Left colon (tissue), 2 donors: ENCODE results near the gene EDN2. TPM values are rescaled to one million over a fixed set of nuclear protein-coding genes. Genes with fewer than 3 reads are reported as not detected.

ENCODE experiments used
- ATAC-seq: fragments of 200-7000 bp; cut with Tn5 transposase; one replicate; pipeline ENCODE4 v1.9.1; 2020; ENCODE audit warnings: mild to moderate bottlenecking, moderate library complexity
- DNase-seq, 2 donors: peaks; one replicate each; pipeline ENCODE4 v3.0.0-alpha.2; 2020
- intact Hi-C, 2 donors: fragments of 100-400 bp; cut with DNase I in 1 of 2; cut with micrococcal nuclease in 1 of 2; formaldehyde crosslinking; loops; one replicate each; pipeline versions ENCODE4 v1.11.2 to v1.14.0; 2022; cut with DNase I, micrococcal nuclease
- total RNA-seq, 2 donors: library from RNA; stranded (reverse); fragmentation: NEBNext Ultra II Directional; extraction: Animal tissue kit (Norgen Biotek cat#: 25700); gene quantifications; one replicate each; pipeline ENCODE4 v1.2.1, GENCODE V29; 2021
- donor health status: DM: no; HTN: no; CAD: no.
- donor health status: DM: yes; HTN: yes; CAD: no.

Gene EDN2
- total RNA-seq, 2 donors from 2014 or later = 4.8 to 19.3 TPM

DNA sequence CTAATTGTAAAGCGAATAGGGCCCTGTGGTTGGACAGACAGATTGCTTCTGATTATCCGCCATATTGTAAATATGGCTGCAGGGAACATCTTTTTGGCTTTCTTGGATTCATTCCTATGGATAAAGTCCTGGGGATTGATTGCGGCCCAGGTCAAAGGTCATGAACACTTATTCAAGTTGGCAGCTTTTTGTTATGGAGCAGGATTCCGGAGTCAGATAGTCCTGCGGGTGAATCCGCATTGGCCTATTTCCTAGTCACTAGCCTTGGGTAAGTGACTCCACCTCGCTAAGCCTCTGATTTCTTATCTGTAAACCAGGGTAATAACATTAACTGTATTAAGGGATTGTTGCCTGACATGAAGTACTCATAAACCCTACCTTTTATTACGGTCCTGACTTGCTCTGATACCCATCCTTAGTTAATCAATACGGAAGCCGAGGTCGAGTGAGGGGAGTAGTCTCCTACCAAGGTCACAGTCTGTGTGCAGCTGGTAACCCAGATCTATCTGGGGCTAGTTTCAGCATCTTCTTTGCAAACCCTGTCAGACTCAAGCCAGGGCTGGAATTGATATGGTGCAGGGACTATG is 31.7 kb downstream of the EDN2 start:
- DNase-seq = no peak
- ATAC-seq = peak; percentile 61
- intact Hi-C loops = no loop called here

DNA sequence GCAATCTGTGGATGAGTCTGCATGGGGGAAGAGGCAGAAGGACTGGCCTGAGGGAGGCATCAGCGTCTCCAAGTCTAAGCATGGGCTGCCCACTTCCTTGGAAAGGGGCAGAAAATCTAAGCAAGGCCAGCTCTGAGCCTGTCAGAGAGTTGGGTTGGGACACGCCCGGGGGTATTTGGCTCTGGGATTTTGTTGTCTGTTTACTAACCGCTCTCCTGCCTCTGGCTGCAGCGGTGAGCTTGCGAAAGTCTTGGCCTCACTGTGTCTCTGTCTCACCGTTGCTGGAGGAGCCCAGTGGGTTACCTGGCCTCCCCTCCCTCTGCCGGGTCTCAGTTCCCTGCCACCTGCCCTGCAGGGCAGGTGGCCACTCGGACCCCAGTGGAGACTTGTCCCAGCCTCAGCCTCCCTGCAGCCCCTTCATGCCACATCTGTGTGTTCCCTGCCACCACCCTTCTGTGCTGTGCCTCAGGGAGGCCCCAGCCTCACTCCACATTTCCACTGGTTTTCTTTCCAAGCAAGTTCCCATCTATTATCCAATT is 33.7 kb downstream of the EDN2 start:
- ATAC-seq = no peak
- intact Hi-C loops = no loop called here
- DNase-seq = no peak

DNA sequence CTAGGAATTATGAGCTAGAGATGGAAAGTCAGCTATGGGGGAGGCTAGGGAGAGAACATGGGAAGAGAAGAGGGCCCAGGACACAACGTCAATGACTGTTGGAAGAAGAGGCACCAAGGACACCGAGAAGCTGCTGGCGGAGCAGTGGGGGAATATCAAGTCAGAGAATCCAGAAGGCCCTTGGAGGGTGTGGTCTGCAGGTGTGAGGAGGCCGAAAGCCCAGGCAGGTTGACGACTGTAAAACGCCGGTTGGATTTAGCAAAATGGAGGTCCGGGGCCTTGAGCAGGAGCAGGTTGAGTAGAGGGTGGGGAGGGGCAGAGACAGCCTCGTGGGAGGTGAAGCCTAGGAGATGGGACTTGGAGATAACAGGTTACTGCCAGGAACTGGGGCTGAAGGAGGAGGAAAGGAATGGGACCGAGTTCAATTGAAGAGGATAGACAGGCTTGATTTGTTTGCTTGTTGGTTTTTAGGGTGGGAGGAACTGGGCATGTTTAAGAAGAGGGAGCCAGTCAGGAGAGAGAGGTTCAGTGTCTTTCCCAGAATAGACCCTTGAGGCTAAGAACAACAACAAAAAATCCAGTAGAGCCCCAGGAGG is 35.1 kb downstream of the EDN2 start:
- no peak for ATAC-seq
- intact Hi-C loops = no loop called here
- no peak for DNase-seq

DNA sequence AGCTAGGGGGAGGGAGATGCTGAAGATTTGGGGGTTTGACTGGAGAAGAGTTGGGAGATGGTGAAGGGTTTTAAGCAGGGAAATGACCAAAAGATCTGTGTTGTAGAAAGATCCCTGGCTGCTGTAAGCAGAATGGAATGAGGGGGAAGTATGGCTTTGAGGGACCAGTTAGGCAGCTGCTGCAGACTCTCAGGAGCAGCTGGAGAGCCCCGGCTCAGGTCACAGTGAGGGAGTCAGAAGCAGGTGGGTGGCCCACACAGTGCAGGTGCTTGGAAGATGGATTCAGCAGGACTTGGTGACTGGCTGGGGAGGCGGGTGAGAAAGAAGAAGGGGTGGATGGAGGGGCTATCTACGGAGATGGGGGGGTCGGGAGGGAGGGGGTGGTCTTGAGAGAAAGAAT is 35.7 kb downstream of the EDN2 start:
- no peak for DNase-seq
- intact Hi-C loops = no loop called here
- no peak for ATAC-seq

DNA sequence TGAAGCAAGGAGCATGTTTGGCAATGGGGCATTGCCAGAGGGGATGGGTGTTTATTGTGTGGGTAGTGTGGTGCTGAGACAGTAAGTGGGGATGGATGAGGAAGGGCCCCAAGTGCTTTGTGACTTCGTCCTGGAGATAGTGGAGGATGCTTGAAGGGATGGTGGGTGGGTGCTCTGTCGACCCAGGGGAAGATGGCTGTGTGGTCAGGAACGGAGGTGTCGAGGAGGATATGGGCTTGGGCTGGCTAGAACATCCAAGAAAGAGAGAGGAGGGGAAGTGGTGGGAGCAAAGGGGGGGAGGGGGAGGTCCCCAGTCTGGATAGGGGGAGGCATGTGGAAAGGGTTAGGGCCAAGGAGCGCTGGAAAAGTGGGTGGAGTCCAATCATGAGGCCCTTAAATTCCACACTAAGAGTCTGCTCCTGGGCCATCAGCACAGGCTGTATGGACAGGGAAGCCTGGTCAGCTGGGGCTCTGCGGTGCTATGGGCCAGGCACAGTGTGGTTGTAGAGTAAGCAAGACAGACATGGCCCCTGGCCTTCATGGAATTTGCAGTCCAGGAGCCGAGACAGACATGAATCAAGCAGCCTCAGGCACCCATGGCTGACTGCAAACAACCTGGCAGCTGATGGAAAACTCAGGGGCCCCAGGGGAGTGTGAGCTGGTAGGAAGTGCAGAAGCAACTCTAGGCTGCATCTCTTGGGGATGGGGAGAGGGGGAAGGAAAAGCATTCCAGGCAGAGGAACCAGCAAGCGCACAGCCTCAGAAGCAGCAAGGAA is 36.3 kb downstream of the EDN2 start:
- DNase-seq = no peak
- intact Hi-C loops = no loop called here
- no peak for ATAC-seq

DNA sequence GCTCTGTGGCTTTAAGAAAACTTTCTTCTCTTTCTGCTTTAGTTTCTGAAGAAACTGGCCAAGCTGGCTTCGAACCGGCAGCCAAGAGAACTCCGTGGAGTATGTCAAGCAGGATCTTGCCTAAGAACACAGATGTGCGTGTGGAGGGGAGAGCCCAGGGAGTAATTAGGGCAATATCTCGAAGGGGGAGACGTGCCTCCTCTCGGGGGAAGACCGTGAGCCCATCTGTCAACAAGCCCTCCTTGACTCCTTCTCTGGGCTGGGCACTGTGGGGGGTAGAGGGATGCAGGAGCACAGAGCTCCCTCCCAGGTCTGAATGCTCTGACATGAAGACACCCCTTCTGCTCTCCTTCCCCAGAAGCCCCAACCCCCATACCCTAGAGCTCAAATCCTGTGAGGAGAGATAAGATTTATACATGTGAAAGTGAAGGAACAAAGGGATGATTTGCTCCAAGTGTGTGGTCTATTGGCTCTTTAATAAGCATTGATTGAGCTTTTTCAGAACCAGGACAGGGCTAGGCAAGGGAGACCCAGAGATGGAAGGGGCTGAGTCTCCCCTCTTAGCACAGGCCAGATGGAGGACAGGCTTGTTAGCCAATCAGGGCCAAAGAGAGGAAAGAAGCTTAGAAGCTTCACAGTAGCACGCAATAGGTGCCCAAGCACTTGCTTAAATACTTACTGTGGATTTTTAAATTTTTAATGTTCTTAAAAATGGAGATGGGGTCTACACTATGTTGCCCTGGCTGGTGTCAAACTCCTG is 37.5 kb downstream of the EDN2 start:
- ATAC-seq = no peak
- intact Hi-C loops = no loop called here
- DNase-seq = no peak

DNA sequence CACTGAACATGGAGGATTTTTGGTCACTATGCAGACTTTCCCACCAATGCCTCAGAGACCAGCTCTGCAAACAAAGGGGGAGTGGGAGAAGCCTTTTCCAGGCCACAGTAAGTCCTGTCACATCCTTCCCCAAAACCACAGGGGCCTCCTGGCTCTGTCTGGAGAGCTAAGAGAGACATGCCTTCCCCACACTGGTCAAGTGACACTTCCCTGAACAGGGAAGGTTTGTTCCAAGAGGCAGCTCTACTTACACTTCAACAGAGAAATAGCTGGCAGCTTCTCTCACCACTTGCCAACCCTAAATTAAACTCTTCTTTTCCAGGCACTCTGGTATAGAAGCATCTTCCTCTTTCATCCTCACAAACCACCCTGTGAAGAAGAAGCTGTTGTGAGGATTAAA is 39.7 kb downstream of the EDN2 start:
- DNase-seq (no peak), ATAC-seq (no peak)
- intact Hi-C loops = no loop called here

DNA sequence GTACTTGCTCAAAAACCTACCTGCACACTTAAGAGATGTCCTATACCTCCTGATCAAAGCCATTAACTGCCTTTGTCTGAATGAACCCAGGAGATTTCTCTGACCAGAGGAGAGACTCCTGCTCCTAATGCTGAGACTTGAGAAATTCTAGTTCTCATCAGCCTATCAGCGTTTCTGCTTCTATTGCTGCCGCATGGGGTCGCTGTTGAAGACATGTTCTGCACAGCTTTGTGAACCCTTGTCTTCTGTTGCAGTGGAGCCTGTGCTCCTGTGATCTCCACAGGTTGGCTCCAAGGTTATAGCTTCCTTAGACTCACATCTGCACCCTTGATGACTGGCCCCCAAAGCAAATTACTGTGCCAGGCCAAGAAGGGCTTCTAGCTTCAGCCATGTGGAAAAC is 40.2 kb downstream of the EDN2 start:
- ATAC-seq (no peak), DNase-seq (no peak)

DNA sequence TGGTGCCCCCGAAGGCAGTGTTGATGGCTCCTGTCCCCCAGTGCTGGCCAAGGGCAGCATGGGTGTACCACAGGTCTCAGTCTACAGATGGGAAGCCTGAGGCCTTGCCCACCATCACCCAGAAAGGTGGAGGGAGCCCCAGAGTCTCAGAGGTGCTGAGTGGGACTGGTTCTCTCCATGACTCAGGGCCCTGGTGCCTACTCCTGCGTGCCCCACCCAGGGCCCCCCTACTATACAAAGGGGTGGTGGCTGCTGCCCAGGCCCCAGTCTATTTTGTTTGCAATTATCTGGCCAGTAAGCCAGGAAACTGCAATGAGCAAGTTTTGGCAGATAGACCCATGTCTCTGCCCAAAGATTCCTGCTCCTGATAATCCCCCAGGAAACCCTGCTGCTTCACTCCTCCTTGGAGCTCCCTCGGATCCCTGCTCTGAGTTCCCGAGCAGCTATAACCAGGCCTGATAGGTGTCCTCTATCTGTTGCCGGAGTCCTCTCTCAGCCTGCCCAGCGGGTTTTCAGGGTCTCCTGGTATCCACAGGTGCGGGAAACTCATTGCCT is 41.7 kb downstream of the EDN2 start:
- DNase-seq = no peak
- ATAC-seq = no peak
- intact Hi-C loops = no loop called here

More for the DNA sequence above, 40.2 kb downstream of the EDN2 start:
- intact Hi-C loops = no loop called here

DNA sequence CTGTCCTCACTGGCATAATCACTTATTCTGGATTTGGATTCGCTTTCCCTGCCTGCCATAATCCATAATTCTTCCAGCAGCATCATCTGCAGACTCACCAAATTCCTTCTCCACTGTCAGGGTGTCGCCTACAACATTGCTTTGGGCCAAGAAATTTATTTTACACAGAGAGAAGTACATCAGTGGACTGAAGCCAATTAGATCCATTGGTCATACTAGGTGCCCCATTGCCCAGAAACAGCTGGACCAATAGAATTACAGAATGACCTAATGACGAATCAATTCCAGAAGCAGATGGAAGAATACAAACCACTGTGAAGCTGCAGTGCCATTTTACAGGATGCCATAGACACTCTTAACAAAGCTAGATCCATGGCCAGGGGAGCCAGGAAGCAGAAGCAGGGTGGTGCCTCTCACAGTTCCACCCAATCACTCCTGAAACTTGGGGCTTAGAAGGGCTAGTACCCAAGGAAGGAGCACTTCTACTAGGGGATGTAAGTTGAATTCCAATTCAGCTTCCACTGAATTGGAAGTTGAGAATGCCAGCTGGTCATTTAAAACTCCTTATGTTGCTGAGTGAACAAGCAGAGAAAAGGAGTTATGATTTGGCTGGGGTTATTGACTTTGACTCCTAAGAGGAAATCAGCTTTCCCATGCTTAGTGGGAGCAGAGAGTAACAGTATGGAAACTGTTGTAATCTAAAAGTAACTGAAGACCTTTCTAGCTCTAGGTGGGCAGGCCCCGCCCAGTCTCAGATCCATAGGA is 44.0 kb downstream of the EDN2 start:
- ATAC-seq = no peak
- intact Hi-C loops = no loop called here
- DNase-seq = no peak

DNA sequence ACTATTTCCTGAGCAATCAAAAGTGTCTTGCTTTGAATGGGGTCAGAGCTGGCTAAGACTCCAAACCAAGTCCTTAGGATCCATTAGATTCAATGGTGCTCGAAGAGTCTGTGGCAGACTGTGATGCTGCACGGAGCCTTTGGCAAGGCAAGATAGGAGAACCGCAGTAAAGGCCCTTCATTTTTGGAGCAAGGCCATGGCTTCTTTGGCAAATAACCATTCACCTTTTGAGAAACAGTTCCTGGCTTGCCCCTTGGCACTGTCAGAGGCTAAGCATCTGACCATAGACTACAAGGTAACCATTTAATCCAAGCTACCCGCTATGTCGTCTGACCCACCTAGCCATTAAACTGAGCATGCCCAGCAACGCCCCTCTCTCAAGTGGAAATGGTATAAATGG is 45.2 kb downstream of the EDN2 start:
- ATAC-seq (no peak), DNase-seq (no peak)
- intact Hi-C loops = no loop called here

DNA sequence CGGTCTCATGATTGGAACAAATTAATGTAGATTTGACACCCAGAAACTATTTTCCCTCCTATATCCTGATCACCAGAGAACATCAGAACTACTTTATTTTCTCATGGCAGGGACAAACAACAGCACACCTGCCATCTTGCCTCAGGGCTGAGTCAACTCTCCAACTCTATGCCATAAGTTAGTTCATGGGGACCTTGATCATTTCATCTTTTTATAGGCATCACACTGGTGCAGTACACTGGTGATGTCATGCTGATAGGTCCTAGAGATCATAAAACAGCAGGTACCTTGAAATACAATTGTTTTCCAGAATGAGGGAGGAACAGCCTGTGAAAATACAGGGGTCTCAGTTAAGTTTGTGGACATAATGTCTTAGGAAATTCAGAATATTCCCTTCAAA is 45.8 kb downstream of the EDN2 start:
- DNase-seq (no peak), ATAC-seq (peak; percentile 90)
- intact Hi-C loops = no loop called here

DNA sequence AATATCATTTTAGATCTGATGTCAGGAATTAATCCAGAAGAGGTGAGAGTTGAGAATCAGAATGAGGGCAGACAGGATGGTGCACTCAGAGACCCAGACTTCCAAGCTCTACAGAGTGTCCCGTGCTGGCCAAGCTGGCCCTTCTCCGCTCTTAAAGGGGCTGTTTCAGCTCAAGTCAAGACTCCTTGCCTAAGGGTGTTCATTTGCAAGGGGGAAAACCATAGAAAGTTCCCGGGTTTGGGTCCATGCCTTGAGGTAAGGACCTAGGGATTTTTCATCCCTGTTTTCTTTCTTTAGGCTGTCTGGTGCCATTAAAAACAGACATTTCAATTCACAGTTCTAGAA is 47.5 kb downstream of the EDN2 start:
- DNase-seq (no peak), ATAC-seq (no peak)
- intact Hi-C loops = no loop called here

DNA sequence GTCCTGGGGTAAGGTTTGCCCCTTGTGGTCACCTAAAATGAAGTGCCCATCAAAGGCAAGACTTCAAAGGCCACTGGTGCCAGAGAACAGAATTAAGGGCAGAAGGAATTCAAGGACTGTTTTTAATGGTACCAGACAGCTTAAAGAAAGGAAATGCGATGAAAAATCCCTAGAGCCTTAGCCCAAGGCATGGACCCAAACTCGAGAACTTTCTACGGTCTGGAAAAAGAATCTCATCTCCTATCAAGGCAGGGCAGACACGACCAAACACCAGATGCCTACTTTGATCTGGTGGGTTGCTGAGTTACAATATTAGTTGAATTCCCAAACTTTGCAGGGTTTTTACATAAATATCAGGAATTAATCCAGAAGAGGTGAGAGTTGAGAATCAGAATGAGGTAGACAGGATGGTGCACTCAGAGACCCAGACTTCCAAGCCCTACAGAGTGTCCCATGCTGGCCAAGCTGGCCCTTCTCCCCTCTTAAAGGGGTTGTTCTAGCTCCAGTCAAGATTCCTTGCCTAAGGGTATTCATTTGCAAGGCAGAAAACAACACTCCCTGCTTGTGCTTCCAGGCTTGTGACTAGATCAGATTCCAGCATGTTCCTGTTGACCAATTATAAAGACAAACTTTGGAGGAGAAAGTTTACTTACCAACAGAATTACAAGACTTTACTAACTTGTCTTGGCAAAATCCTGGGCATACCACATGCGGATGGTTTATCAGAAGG is 48.0 kb downstream of the EDN2 start:
- intact Hi-C loops = no loop called here
- ATAC-seq (no peak), DNase-seq (no peak)

DNA sequence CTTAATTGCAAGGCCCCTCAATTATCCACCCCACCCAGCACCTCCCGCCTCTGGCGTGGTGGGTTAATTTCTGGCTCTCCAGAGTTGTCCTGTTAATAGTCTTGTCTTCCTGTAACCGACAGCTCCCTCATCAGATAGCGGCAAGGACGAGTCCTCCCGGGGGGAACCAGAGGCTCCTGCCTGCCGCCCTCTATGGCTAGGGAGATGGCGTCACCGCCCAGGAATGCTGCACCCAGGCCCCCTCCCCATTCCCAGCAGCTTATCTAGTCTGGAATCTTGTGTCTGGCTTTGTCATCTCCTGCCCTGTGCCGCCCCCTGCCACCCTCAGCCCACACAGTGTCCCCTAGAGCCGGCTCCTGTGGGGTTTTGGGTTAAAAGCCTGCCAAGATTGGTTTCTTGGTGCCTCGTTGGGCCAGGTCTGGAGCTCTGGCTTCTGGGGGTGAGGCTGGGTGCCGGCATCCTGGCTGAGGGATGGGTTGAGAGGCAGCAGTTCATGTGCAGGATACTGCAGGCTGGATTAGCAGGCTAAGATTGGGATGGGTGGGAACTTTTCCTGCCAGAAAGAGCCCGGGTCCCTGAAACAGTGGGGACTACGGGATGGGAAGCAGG is 48.8 kb downstream of the EDN2 start:
- ATAC-seq (no peak), DNase-seq (no peak)
- intact Hi-C loops = no loop called here

DNA sequence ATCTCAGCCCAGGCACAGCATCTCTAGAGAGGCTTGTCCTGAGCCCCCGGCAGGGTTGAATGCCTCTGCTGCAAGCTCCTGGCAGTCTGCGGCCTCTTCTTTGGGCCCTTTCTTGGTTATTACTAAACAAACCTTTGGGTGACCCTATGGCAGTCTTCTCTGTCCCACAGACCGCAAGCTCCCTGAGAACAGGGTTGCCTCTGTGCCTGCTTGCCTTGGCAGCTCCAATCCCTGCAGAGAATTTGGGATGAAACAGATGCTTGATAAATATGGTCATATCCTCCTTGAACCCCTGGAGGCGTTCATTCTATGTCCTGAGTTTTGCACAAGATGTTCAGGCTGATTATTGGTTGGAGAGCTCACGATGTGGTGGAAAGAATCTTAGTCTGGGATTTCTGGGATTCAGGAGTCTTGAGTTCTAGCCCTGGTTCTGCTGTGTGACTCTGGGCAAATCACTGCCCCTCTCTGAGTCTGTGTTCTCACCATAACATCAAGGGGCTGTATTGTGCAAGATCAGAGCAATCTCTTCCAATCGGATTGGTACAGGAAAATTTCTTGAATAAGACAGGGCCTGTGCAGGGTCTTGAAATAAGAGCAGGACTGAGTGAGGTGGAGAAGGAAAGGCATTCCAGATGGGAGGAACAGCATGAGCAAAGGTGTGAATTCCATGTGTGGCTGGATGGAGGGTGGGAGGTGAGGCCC is 49.6 kb downstream of the EDN2 start:
- intact Hi-C loops = no loop called here
- ATAC-seq = no peak
- DNase-seq = no peak

DNA sequence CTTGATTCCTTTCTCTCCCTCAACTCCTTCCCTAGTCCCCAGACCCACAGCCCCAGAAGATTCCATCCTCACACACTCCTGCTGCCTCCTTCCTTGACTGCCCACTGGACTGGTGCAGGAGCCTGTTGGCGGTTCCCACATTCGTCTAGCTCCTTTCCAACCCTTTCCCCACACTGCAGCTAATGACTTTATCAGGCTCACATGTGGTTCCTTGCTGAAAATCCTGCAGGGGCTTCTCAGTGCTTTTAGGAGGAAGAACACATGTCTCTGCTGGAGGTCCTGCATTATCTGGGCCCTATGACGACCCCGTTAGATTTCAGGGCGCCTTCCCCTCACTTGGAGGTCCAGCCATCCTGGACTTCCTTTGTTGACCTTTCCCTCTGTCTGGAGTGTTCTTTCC is 50.2 kb downstream of the EDN2 start:
- ATAC-seq = no peak
- no peak for DNase-seq
- intact Hi-C loops = no loop called here
